Measurements from ENCODE around the gene LRRC3.

LRRC3 gene

DNA sequence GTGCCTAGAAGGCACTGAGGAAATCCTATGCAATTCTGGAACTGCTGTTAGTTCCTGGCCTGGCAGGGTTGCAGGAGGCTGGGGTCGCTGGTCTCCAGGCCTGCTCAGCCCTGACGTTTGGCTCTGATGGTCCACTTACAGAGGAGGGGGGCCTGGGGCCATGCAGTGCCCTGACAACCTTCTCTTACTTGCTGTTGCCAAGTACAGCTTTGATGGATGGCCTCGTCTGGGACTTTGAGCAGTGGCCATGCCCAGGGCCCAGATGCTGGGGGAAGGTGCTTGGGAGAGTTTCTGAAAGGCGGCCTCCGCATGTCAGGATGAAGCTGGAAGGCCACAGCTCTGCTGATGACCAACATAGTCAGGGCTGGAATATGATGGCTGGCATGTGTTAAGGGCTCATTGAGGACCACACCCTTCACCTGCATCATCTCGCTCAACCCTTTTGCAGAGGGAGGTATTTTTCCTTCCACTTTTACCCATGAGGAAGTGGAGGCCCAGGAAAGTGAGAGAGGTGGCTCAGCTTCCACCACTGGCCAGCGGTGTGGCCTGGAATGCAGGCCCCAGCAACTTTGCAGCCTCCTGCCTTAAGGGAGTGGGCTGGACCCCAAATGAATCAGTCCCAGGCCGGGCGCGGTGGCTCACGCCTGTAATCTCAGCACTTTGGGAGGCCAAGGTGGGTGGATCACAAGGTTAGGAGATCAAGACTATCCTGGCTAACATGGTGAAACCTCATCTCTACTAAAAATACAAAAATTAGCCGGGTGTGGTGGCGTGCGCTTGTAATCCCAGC lies 34.7 kb upstream of the LRRC3 start:
- no peak for DNase-seq (ENCODE audit: insufficient read length, low spot score)
- no peak for FAIRE-seq
- TF ChIP-seq CTCF (IDR thresholded peaks at IDR 0.05; ENCODE audit: insufficient read depth, missing control alignments) = no peak

- DNase-seq (ENCODE audit: insufficient read length, low spot score) (no peak), FAIRE-seq (no peak)
- no peak for TF ChIP-seq CTCF (IDR thresholded peaks at IDR 0.05; ENCODE audit: insufficient read depth, missing control alignments)
Observed at GRCh38 chr21:44421901-44422840, 33.1 kb upstream of the LRRC3 start.

DNA sequence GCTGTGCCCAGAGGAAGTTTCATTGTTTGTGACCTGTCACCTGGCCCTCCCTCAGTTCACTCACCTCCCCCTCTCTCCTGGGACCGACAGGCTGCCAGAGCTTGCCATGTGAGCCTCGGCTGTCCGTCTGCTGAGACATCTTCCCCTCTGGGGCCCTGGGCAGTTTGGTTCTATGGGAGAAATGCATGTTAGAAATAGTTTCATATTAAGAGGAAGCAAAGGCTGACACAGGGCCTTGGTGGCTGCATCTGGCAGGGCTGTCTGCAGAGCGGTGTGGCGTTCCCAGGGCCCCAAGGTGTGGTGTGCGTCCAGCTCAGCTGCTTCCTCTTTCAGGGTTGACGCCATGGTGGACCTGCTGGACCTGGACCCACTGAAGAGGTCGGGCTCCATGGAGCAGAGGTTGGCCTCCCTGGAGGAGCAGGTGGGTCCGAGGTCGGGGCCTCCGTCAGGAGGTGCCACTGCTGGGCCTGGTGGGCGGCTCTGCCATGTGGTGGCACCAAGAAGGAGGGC lies 31.9 kb upstream of the LRRC3 start:
- no peak for DNase-seq (ENCODE audit: insufficient read length, low spot score)
- no peak for TF ChIP-seq CTCF (IDR thresholded peaks at IDR 0.05; ENCODE audit: insufficient read depth, missing control alignments)
- FAIRE-seq = no peak

GRCh38 chr21:44423941-44424607 lies 31.2 kb upstream of the LRRC3 start:
- no peak for FAIRE-seq
- no peak for TF ChIP-seq CTCF (IDR thresholded peaks at IDR 0.05; ENCODE audit: insufficient read depth, missing control alignments)
- DNase-seq (ENCODE audit: insufficient read length, low spot score) = no peak

GRCh38 chr21:44424608-44425306 lies 30.6 kb upstream of the LRRC3 start:
- DNase-seq (ENCODE audit: insufficient read length, low spot score) (no peak), FAIRE-seq (no peak)
- no peak for TF ChIP-seq CTCF (IDR thresholded peaks at IDR 0.05; ENCODE audit: insufficient read depth, missing control alignments)

DNA sequence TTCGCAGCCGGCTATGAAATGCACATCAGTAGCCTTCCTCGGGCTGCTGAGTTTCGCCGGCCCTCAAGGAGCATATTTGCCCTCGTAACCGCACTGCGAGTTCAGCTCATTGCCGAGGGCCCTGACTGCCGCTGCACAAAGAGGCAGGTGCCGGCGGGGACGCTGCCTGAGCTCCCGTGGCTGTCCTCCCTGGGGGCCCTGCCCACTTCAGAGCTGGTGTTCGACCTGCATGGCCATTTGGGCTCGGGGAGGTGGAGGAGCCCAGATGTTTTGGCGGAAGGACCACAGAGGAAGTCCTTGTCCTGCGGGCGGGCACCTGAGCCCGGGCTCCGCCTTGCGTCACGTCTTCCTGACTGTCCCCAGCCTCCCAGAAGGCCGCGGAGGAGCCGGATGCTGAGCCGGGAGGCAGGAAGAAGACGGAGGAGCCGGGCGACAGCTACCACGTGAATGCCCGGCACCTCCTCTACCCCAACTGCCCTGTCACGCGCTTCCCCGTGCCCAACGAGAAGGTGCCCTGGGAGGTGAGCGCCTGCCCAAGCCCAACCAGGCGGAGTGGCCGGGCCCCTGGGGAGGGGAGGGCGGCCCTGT lies 29.9 kb upstream of the LRRC3 start:
- FAIRE-seq (no peak), DNase-seq (ENCODE audit: insufficient read length, low spot score) (no peak)
- no peak for TF ChIP-seq CTCF (IDR thresholded peaks at IDR 0.05; ENCODE audit: insufficient read depth, missing control alignments)
